CD14-positive monocyte (primary cell): Measurements from ENCODE around the gene CREB3L1. TPM values are rescaled to one million over a fixed set of nuclear protein-coding genes. Genes with fewer than 3 reads are reported as not detected.

Source experiments
- DNase-seq, 3 donors: peaks; one replicate each; pipeline ENCODE4 v3.0.0-alpha.2; 2011 to 2022
- H2AFZ ChIP-seq: 2 replicates; pipeline ENCODE4 v1.6.0; 2012; ENCODE audit warnings: mild to moderate bottlenecking, low read depth, low read length, inconsistent platforms; ENCODE audit not compliant: insufficient read depth, poor library complexity, severe bottlenecking
- H3K27ac ChIP-seq, 2 donors: 1 replicate in 1 of 2; 2 replicates in 1 of 2; pipeline ENCODE4 v1.5.1; 2012 to 2013; ENCODE audit warnings: low read length in 2 of 2, control low read depth in 1 of 2, inconsistent platforms in 1 of 2, low read depth in 1 of 2, mild to moderate bottlenecking in 1 of 2
- H3K27me3 ChIP-seq, 2 donors: one replicate each; pipeline versions ENCODE4 v1.6.0 to v1.6.1; 2011 to 2013; ENCODE audit warnings: low read length in 2 of 2; ENCODE audit not compliant: control insufficient read depth in 2 of 2, insufficient read depth in 2 of 2
- H3K36me3 ChIP-seq, 2 donors: replicated peaks in 1 of 2; 1 replicate in 1 of 2; 2 replicates in 1 of 2; pipeline versions ENCODE4 v1.5.1 to v1.6.1; 2012 to 2013; ENCODE audit warnings: low read length in 2 of 2, control low read depth in 1 of 2, inconsistent platforms in 1 of 2, mild to moderate bottlenecking in 1 of 2; ENCODE audit not compliant: insufficient read depth in 2 of 2, control insufficient read depth in 1 of 2
- H3K4me1 ChIP-seq, 2 donors: 1 replicate in 1 of 2; 2 replicates in 1 of 2; pipeline versions ENCODE4 v1.5.1 to v1.6.1; 2012 to 2013; ENCODE audit warnings: low read length in 2 of 2, control low read depth in 1 of 2, inconsistent platforms in 1 of 2, mild to moderate bottlenecking in 1 of 2, moderate library complexity in 1 of 2; ENCODE audit not compliant: insufficient read depth in 2 of 2, control insufficient read depth in 1 of 2
- H3K4me2 ChIP-seq: replicated peaks from 2 replicates; pipeline ENCODE3; 2012; ENCODE audit warnings: low read length, moderate library complexity, mild to moderate bottlenecking; ENCODE audit not compliant: poor library complexity, severe bottlenecking; ENCODE audit errors: extremely low read depth
- H3K4me3 ChIP-seq, 3 experiments: fragments of 200-600 bp in 1 of 3; sonication (generic) in 1 of 3; replicated peaks in 1 of 3; 1 replicate in 2 of 3; 2 replicates in 1 of 3; pipeline ENCODE4 v1.5.1; 2011 to 2013; ENCODE audit warnings: low read length in 3 of 3, mild to moderate bottlenecking in 3 of 3, control low read depth in 2 of 3, low read depth in 2 of 3, inconsistent platforms in 1 of 3, moderate library complexity in 1 of 3
- H3K79me2 ChIP-seq: 2 replicates; pipeline ENCODE4 v1.6.0; 2012; ENCODE audit warnings: mild to moderate bottlenecking, control low read depth, inconsistent platforms, low read length, moderate library complexity; ENCODE audit not compliant: insufficient read depth
- H3K9ac ChIP-seq: 2 replicates; pipeline ENCODE4 v1.6.0; 2017; ENCODE audit warnings: low read length, mild to moderate bottlenecking; ENCODE audit not compliant: insufficient read depth, poor library complexity, severe bottlenecking
- H3K9me3 ChIP-seq, 2 donors: replicated peaks in 1 of 2; 1 replicate in 1 of 2; 2 replicates in 1 of 2; pipeline versions ENCODE4 v1.5.1 to v1.6.1; 2012 to 2013; ENCODE audit warnings: low read length in 2 of 2, control low read depth in 1 of 2; ENCODE audit not compliant: control insufficient read depth in 1 of 2, insufficient read depth in 1 of 2
- H4K20me1 ChIP-seq: 2 replicates; pipeline ENCODE4 v1.6.0; 2012; ENCODE audit warnings: mild to moderate bottlenecking, low read length, control low read depth, moderate library complexity; ENCODE audit not compliant: insufficient read depth
- H3K27ac Mint-ChIP-seq, 7 donors: one replicate each; pipeline ENCODE4 v1.8.0; 2020; ENCODE audit warnings: mild to moderate bottlenecking in 7 of 7, mixed read lengths in 7 of 7, moderate library complexity in 6 of 7, inconsistent platforms in 2 of 7
- H3K27me3 Mint-ChIP-seq, 3 donors: one replicate each; pipeline ENCODE4 v1.8.0; 2021 to 2022; ENCODE audit warnings: low read depth in 3 of 3, mild to moderate bottlenecking in 3 of 3, mixed read lengths in 3 of 3, moderate library complexity in 3 of 3, inconsistent platforms in 1 of 3
- H3K36me3 Mint-ChIP-seq, 2 donors: one replicate each; pipeline ENCODE4 v1.8.0; 2020; ENCODE audit warnings: mixed read lengths in 2 of 2, inconsistent platforms in 1 of 2, mild to moderate bottlenecking in 1 of 2
- H3K4me1 Mint-ChIP-seq: one replicate; pipeline ENCODE4 v1.8.0; 2020; ENCODE audit warnings: mild to moderate bottlenecking, mixed read lengths
- H3K4me3 Mint-ChIP-seq, 2 donors: one replicate each; pipeline ENCODE4 v1.8.0; 2020; ENCODE audit warnings: mild to moderate bottlenecking in 2 of 2, mixed read lengths in 2 of 2, moderate library complexity in 1 of 2
- H3K9me3 Mint-ChIP-seq, 7 donors: one replicate each; pipeline ENCODE4 v1.8.0; 2020 to 2022; ENCODE audit warnings: mixed read lengths in 7 of 7, mild to moderate bottlenecking in 6 of 7, moderate library complexity in 6 of 7, inconsistent platforms in 2 of 7
- CTCF ChIP-seq: fragments of 200-600 bp; IDR thresholded peaks from one replicate; pipeline ENCODE4 v1.8.0; 2022; ENCODE audit warnings: antibody characterized with exemption, mild to moderate bottlenecking
- WGBS: methylation state at CpG from one replicate; pipeline ENCODE4 v1.1.5; 2013; ENCODE audit warnings: missing lambda C conversion rate; ENCODE audit not compliant: insufficient coverage; 5-methylcytosine and 5-hydroxymethylcytosine counted together
- intact Hi-C, 2 donors: fragments of 100-400 bp; cut with micrococcal nuclease; formaldehyde crosslinking; loops; one replicate each; pipeline versions ENCODE4 v1.15.0 to v1.15.1; 2023
- polyA plus RNA-seq, 3 donors: library from polyadenylated mRNA; depleted of rRNA in 1 of 3; unstranded in 2 of 3; stranded (reverse) in 1 of 3; fragments of 300-500 nt in 2 of 3; fragments of >200 nt in 1 of 3; fragmentation: Illumina TruSeq in 2 of 3; gene quantifications; 1 replicate in 2 of 3; 2 replicates in 1 of 3; pipeline ENCODE4 v1.2.3, GENCODE V29; 2012 to 2021

Gene CREB3L1
- polyA plus RNA-seq, 3 donors: not detected

GRCh38 chr11:46285594-46286033 lies 8.2 kb downstream of the CREB3L1 start:
- Histone ChIP-seq H3K27me3 (peaks cover 0 to 21% of the 10 kb centered on the region in 2 donors), H3K9ac (no peak overlapping the region), H4K20me1 (no peaks in the 10 kb centered on the region), H3K27ac (no peak overlapping the region), H3K4me1 (peaks cover 9 to 12% of the 10 kb centered on the region in 2 donors), H3K4me2 (no peak overlapping the region), H3K79me2 (no peaks in the 10 kb centered on the region), H3K4me3 (no peak overlapping the region), H3K9me3 (no peaks in the 10 kb centered on the region), H3K36me3 (no peaks in the 10 kb centered on the region), H2AFZ (no peak overlapping the region)
- WGBS: 100% methylated on average over 10 of the region's 11 CpGs
- intact Hi-C loops: no loop called here
- H3K4me3 Mint-ChIP-seq: no peak overlapping the region
- DNase-seq: no peak
- H3K27ac Mint-ChIP-seq: no peak overlapping the region
- peaks cover 15% of the 10 kb centered on the region for H3K4me1 Mint-ChIP-seq
- no peaks in the 10 kb centered on the region for H3K36me3 Mint-ChIP-seq
- TF ChIP-seq CTCF: no peak
- peaks cover 11 to 32% (median 14%) of the 10 kb centered on the region in 3 donors for H3K27me3 Mint-ChIP-seq
- no peaks in the 10 kb centered on the region for H3K9me3 Mint-ChIP-seq

- Histone ChIP-seq H4K20me1 (no peaks in the 10 kb centered on the region), H3K27ac (no peak overlapping the region), H2AFZ (no peak overlapping the region), H3K4me2 (no peak overlapping the region), H3K27me3 (peaks cover 0 to 10% of the 10 kb centered on the region in 2 donors), H3K36me3 (no peaks in the 10 kb centered on the region), H3K9ac (no peak overlapping the region), H3K4me1 (peaks cover 9 to 15% of the 10 kb centered on the region in 2 donors), H3K4me3 (no peak overlapping the region), H3K9me3 (no peaks in the 10 kb centered on the region), H3K79me2 (no peaks in the 10 kb centered on the region)
- Mint-ChIP-seq H3K4me1 (peaks cover 10% of the 10 kb centered on the region), H3K27ac (no peak overlapping the region), H3K27me3 (peaks cover 10 to 23% (median 11%) of the 10 kb centered on the region in 3 donors), H3K4me3 (no peak overlapping the region), H3K36me3 (no peaks in the 10 kb centered on the region), H3K9me3 (no peaks in the 10 kb centered on the region)
- 86% methylated on average over 1 of the region's 5 CpGs for WGBS
- no peak for DNase-seq
- intact Hi-C loops: no loop called here
- TF ChIP-seq CTCF: no peak
Observed at GRCh38 chr11:46286789-46287188, 9.3 kb downstream of the CREB3L1 start.
